ENCODE measurements around the gene PAXX.

PAXX gene

DNA sequence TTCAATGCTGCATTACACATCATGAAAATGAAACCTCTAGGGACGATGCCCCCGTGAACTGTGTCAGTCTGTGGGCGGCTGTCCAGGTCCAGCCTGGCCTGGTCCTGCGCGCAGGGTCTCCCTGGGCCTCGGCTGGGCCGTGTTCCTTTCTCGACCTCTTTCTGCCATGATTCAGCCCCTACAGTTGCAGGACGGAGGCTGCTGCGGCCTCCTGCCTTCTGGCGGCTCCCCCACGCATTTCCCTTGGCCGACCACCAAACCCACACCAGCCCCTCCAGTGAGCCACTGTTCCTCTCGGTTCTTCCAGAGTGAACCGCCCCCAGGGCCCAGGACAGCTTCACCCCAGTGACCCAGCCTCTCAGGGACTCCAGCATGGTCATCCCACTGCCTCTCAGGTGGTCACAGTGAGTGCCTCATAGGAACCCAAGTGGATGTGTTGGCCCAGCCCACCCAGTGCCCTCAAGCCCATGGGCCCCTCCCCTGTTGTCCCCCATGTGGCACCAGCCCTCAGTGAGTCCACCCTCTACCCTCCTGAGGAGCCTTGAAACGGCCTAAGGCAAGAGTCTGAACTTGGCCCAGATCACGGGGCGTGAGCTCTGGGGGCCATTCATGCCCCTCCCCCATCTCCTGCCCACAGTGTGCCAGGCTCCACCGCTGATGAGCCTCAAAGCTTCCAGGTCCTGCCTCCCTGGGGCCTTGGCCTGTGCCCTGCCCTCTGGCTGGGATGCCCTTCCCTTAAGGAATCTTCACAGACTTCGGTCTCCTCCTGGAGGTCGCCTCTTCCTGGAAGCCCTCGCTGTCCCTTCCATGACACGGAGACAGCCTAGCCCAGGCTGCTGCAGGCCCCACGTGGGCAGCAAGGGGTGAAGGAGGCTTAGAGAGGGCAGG is 14.1 kb downstream of the PAXX start:
- DNase-seq: peak; percentile 22

DNA sequence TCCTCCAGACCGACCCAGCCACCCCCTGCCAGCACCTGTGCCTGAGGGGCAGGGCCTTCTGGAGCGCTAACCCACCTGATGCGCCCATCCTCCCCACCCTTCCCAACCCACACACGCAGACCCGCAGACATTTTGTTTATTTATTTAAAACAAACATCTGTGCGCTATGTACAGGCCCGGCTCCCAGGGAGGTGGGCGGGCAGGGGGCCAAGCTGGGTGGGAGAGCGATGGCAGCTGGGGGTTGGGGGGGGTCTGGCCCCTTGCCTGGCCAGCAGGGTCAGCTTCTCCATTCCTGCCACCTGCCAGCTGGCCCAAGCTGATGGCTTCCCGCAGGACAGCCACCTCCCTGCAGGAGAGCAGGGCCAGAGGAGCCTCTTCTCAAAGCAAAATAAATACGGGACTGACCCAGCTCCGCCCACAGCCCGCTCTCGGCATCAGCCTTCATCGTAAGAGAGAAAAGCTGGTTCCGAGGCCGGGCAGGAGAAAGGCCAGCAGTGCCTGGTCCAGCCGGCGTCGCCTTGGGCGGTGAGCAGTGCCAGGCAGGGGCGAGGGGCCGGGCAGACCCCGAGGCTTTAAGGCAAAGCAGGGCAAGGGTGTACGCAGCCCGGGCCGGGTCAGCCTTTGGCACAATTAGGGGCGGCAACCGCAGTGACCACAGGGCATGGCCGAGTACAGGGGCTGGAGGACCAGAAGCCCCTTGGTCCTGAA is 15.0 kb downstream of the PAXX start:
- no peak for DNase-seq

DNA sequence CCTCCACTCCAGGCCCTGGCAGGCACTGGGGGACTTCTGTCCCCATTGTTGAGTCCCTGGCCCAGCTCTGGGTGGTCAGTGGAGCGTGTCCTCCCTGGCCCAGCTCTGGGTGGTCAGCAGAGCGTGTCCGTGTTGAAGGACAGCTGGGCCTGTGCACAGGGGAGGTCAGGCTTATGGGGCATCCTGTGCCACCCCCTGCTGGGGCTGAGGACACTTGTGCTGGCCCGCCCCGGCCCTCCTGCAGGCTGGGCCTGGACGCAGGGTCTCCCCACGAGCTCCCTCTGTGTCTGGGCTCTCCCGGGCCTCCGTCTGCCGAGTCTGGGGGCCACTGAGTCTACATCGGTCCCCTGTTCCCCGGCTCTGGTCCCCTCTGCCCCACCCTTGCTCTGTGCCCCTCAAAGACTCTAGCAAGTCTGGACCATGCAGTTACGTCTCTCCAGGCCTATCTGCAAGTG is 15.6 kb downstream of the PAXX start:
- no peak for DNase-seq

DNA sequence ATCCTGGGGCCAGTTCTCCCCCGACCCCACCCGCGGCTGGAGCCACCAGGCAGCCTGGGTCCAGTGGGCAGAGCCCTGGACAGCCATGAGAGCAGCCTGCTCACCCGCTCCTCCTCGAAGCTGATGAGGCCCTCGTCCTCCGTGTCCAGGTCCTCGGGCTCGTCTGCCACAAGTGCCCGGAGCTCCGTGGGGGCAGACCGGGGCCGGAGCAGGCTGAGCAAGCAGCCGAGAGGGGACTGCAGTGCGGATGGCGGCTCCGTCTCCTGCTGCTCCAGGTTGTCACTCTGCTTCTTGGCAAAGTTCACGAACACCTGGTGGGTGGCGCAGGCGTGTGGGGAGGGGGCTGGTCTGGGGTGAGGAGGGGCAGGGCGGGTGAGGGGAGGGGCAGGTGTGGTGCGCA is 16.1 kb downstream of the PAXX start:
- DNase-seq: no peak

DNA sequence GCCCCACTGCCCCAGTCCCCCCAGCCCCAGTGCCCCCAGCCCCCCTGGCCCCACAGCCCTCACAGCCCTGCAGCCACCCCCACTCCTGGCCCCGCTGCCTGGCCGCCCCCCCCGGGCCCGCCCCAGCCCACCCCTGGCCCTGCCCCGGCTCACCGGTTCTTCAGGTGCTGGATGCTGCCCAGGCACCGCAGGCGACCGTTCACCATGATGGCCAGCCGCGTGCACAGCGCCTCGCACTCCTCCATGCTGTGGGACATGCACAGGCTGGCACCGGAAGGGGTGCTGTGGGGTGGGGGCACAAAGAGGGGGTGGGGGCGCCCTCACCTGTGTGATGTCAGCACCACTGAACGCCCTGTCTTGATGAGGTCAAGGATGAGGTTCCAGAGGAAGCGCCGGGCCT is 17.0 kb downstream of the PAXX start:
- DNase-seq: no peak

DNA sequence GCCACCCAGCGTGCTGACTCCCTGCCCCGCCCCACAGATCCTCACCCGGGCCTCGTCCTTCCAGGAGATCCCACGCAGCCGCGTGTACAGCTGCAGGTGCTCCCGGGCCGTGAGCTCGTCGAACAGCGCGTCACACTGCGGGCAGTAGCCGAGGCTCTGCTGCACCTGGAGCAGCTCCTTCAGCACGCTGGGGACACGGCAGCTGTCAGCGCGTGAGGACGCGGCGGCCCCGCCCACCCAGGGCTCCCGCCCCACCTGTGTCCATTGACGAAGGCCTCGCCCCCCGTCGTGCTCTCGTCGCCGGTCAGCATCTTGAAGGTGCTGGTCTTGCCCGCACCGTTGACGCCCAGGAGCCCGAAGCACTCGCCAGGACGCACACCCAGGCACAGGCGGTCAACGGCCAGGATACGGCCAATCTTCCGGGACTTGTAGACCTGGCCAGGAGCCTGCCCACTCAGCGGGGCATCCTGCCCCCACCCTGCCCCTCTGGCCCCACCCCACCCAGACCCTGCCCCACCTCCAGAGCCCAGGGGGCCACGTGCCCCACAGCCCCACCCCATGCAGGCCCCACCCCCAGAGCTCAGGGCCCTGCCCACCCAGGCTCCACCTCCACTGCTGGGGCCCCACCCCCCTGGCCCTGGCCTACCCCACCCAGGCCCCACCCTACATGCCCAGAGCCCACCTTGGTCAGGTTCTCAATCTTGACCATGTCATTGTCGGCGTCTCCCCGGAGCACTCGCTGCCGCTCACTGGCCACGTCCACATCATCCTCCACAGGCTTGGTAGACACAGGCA is 17.9 kb downstream of the PAXX start:
- DNase-seq: no peak

DNA sequence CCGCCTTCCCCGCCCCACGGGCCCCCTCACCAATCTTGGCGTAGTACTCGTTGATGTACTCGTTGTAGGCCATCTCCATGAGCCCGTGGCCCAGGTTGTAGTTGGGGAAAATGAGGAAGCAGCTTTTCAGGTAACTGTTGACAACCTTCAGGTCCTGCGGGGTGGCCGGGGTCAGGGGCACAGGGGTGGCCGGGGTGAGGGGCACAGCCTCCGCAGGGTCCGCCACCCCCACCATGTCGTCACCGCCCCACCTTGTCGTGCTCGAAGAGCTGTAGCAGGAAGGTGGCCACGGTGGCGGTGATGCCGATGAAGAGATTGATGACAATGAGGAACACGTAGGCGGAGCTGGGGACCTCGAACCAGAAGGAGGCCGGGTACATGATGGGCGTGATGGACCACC is 18.9 kb downstream of the PAXX start:
- DNase-seq: no peak

DNA sequence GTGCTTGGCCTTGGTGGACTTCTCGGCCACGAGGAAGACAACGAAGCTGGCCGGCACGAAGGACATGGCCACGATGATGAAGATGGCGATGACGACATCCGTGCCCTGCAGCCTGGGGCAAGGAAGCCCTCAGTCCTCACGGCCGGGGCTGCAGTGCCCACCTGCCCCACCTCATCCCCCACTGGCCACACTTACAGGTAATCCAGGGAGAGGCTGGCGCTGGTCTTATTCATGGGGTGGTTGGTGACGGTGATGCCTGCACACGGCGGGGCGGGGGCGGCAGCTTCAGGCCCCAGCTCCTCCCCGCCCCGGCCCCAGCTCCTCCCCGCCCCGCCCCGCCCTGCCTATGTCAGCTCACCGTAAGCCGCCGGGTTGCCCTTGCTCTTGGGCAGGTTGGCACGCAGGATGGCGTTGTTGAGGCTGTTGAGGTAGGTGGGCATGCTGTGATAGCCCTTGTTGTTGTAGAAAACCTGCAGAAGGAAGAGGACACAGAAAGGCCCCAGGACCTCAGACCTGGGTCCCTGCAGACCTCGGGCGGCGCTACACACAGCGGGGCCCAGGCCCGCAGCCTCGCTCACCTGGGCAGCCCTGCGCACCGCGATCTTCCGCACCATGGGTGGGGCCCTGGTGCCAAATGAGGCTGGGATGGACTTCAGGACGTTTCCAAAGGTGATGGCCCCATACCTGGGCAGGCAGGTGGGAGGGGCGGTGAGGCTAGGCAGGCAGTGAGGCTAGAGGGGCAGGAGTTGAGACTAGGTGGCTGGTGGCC is 19.9 kb downstream of the PAXX start:
- DNase-seq: no peak

DNA sequence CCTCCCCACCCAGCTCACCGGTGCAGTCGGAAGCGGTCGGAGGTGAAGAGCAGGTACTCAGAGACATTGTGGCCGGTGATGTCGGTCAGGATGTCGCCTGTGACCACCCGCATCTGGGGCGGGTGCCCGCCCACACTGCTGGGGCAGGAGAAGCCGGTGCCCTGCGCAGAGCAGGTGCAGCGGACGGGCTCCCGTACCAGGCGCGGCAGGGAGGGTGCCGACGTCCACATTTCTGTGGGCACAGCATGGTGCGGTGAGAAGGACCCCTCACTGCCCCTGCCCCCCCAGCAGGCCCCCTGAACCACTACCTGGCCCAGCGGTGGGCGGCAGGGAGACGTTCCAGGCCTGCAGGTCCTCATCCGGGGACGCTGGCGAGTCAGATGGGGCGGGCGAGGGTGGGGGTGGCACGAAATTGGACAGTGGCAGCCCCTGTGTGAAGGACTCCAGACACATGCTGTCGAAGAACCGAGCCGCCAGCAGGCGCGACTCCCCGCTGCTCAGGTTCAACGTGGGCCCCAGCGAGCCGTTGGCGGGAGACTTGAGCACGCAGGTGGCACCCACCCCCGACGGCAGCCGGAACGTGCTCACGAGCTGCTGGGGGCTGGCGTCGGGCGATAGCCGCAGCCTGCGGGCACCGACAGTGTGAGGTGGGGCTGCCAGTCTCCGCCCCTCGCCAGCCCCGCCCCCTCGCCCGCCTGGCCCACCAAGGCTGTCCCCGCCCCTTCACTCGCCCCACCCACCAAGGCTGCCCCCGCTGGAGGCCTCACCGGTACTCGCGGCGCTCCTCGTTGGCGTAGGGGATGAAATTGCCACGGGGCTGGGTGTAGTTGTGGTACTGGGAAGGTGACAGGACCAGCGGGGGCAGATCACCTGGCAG is 20.7 kb downstream of the PAXX start:
- DNase-seq: no peak

DNA sequence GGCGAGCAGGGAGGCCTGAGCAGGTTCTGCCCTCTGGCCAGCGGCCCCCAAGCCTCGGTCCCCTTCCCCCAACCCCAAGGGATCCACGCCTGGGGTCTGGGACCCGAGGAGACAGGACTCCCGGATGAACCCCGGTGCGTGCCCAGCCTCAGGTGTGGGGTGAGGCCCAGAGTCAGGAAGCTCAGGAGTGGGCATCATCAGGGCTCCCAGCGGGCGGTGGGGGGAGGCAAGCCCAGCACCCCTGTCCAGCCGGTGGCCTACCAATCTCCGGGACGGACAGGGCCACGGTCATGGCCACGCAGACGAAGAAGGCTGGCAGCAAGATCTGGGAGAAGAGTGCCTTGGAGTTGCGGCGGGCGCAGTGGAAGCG is 21.3 kb downstream of the PAXX start:
- no peak for DNase-seq

DNA sequence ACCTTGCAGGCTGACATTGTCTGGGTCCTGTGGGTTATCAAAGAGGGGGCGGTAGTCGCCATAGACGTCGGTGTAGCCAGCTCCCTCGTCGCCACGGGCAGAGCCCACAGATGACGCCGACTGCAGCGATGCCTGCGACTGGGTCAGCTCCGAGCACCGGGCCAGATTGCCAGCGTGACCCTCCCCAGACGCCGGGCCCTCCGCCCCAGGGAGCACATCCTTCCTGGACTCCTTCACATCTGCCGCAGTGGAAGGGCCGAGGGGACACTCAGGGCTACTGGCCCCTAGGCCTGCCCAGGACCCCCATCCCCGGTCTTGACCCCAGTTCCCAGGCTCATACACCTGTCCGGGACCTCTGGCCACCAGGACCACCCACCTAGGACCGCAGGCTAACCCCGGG is 21.9 kb downstream of the PAXX start:
- no peak for DNase-seq

DNA sequence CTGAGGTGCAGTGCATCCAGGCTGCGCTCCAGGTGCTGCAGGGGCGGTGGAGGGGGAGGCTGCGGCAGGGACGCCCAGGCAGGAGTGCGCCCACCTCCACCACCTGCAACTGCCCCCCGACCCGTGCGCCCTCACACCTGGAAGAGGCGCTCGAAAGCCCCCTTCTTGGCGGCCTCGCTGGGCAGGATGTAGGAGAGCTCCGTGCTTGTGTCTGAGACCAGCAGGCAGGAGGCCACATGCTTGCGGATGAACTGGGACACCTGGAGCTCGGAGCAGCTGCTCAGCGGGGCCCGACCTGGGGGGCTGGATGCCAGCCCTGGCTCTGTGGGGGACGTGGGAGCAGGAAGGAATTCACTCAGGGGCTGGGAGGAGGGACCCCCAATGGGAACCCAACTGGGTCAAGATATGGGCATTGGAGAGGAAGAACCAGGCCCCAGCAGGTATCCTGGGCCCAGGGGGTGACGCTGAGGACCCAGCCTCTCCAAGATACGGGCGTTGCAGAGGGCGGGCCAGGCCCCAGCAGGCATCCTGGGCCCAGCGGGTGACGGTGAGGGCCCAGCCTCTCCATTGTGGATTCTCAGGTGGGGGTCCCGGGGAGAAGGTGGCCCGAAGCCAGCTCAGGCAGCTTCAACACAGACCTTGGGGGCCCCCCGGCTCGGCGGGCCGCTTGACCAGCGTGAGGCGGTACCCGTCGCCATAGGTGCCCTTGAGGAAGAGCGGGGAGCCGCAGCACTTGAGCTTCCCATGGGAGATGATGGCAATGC is 22.7 kb downstream of the PAXX start:
- no peak for DNase-seq

DNA sequence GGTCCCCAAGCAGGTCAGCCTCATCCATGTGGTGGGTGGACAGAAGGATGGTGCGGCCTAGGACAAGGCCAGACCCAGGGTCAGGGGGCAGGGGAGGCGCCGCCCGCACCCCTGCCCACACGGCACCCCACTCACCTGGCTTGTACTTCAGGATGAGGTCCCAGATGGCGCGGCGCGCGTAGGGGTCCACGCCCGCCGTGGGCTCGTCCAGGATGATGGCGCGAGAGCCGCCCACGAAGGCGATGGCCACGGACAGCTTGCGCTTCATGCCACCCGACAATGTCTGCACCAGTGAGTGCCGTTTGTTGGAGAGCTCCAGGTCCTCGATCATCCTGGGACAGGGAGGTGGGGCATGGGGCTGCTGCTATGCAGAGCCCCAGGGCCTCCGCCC is 23.3 kb downstream of the PAXX start:
- no peak for DNase-seq

DNA sequence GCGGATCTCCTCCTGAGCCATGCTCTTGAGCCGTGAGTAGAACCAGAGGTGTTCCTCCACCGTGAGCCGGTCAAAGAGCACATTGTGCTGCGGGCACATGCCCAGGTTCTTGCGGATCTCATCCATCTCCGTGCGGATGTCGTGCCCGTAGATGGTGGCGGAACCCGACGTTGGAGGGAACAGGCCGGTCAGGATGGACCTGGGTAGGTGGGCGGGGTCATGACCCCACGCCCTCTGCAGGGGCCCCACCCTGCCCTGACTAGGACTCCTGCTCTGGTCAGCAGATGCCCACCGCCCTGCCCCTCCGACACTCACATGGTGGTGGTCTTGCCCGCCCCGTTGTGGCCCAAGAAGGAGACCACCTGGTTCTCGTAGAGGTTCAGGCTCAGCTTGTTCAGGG is 23.8 kb downstream of the PAXX start:
- no peak for DNase-seq

DNA sequence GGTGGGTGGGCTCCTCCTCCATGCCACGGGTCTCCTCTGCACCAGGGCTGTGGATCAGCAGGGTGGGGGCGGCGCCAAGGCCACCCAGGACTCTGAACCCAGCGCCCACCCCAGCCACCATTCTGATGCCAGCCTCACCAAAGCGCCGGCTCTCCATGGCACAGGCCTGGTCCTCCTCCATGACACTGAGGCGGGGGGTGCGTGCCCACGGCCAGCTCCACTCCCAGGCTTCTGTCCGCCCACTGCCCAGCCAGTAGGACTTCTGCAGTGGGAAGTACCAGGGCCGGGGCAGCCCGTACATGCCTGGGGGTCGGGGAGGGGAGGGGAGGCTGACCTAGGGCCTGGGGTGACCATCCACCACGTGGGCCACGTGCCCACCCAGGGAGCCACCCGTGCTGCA is 24.2 kb downstream of the PAXX start:
- DNase-seq: no peak

DNA sequence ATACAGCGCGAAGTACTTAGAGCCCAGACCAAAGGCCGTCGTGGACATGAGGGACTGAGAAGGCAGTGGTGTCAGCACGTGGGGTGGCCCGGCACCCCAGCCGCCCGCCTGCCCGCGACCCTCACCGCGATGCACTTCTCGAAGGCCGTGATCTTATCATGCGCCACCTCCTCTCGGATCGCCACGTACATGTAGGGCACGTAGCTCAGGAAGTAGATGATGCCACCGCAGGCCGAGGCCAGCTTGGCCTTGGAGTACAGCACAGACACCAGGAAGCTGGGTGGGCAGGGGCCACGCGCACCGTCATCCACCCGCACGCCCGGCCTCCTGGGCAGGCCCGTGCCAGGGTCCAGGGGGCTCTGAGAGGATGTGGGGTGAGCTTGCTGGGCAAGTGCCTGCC is 24.8 kb downstream of the PAXX start:
- no peak for DNase-seq

DNA sequence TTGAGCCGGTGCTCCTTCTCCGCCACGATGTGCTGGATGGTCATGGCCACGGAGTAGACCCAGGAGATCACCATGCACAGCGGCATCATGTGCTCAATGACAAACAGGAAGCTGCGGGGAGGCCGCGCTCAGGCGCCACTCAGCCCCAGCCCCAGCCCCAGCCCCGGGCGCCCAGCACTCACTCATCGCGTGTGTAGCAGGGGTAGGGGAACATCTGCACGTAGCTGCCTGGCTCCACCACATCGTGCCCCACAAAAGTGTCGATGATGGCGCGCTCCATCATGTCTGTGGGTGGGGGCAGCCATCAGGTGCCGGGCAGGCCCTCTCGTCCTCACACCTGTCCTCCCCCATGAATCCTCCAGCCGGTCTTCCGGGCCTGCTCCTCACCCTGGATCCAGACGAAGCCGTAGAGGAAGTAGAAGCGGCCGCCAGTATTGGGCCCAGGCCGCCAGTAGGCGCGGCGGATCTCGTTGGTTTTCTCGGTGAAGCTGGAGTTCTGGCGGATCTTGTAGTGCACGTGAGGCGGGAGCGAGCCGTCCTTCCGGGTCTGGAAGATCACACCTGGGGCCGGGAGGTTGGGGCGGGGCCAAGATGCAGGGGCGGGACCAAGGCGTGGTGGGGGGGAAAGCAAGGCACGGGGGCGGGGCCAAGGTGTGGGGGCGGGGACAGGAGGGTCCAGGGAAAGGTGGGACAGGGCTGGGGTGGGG is 25.7 kb downstream of the PAXX start:
- no peak for DNase-seq

DNA sequence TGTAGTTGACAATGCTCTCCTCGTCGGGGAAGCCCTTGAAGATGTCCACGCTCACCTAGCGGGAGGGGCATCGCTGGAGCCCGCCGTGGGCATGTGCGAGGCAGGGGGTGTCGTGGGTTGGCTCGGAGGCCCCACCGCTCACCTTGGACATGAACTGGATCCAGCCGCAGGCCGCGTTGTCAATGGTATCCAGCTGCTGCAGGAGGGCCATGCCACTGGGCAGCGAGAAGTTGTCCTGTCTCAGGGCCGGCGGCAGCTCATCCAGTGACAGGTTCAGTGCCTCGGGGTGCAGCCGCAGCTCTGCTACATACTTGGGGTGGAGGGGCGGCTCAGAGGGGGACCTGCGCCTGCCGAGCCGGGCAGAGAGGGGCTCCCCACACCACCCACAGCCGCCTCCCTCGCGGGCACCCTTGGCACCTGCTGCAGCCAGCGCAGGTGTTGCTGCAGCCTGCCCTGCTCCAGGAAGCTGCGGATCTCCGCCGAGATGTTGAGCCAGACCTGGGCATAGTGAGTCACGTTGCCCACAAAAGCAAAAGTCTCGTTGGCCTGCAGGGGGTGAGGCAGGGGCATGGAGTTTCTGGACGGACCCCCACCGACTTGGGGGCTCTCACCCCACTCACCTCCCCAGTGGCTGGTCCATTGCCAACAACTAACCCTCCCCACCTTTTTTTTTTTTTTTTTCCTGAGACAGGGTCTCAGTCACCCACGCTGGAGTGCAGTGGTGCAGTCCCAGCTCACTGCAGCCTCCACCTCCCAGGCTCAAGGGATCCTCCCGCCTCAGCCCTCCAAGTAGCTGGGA is 26.7 kb downstream of the PAXX start:
- no peak for DNase-seq

DNA sequence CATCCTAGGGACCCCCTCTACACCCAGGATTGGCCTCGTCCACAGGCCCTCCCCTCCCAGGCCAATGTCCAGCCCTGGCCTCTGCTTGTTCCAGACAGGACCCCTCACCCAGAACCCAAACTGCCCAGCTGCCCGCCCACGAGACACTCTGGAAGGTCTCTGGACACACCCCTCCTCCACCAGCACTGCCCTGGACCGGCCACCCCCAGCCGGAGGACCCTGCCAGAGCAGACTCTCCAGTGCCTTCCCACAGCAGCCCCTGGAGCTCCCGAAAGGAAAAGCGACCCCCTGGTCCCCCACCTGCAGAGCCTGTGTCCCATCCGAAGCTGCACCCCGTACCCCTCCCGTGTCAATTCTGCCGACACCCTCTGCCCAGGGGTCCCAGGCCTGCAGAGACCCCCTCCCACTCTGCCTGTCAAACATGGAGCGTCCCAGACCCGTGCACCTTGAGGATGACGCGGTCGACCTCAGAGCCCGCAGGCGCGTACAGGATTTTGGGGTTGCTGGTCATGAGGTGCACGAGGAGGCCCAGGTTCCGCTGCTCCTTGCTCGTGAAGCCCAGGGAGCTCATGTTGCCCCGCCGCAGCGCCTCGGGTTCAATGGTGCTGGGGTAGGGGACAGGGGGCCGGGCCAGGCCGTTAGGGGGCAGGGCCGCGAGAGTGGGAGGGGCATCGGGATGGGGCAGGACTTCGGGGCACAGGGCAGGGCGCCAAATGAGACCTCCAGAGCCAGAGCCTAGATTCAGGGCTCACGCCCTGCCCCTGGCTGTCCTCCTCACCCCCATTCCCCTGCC is 27.9 kb downstream of the PAXX start:
- DNase-seq: no peak

Measured in MV-4-11 (cell line).